IMR-90 (cell line): Measurements from ENCODE around the gene RHOH. TPM values are rescaled to one million over a fixed set of nuclear protein-coding genes. Genes with fewer than 3 reads are reported as not detected.

Experiments
- ATAC-seq: fragments of 200-7000 bp; cut with Tn5 transposase; 2 replicates; pipeline ENCODE4 v1.9.1; 2020; ENCODE audit warnings: low read depth, mild to moderate bottlenecking, moderate library complexity
- BruUV-seq: library from RNA; stranded (reverse); fragments of 400-500 nt; replicated peaks from 2 replicates; lab custom pipeline; 2021; lab: Mats Ljungman, UMichigan
- CTCF ChIA-PET: fragments of 300-600 bp; formaldehyde crosslinking; extraction: SDS; loops from one replicate; lab custom pipeline; 2021; ENCODE audit warnings: antibody characterized with exemption; lab: Yijun Ruan, JAX
- POLR2A ChIA-PET: fragments of 300-600 bp; sonication (Branson Sonifier 250); formaldehyde crosslinking; loops from one replicate; lab custom pipeline; 2022; ENCODE audit warnings: antibody characterized with exemption; ENCODE audit not compliant: unreplicated experiment; lab: Charles Lee
- DNase-seq: peaks from one replicate; pipeline ENCODE4 v3.0.0; 2013
- H2AFZ ChIP-seq: replicated peaks from 2 replicates; pipeline ENCODE3; 2013; ENCODE audit warnings: low read length, mild to moderate bottlenecking; ENCODE audit not compliant: poor library complexity
- H2AK5ac ChIP-seq: 2 replicates; pipeline ENCODE4 v1.6.1; 2013; ENCODE audit warnings: low read depth, low read length, inconsistent platforms
- H2AK9ac ChIP-seq: replicated peaks from 2 replicates; pipeline ENCODE3; 2013; ENCODE audit warnings: mild to moderate bottlenecking, low read depth, low read length, moderate library complexity; ENCODE audit not compliant: poor library complexity
- H2BK120ac ChIP-seq: 2 replicates; pipeline ENCODE4 v1.6.1; 2013; ENCODE audit warnings: low read depth, low read length, inconsistent platforms
- H2BK15ac ChIP-seq: 3 replicates; pipeline ENCODE4 v1.6.1; 2013; ENCODE audit warnings: low read depth, low read length, inconsistent platforms
- H2BK20ac ChIP-seq: 2 replicates; pipeline ENCODE4 v1.6.1; 2013; ENCODE audit warnings: low read depth, mild to moderate bottlenecking, inconsistent platforms, low read length, moderate library complexity
- H2BK5ac ChIP-seq: 2 replicates; pipeline ENCODE4 v1.6.1; 2013; ENCODE audit warnings: mild to moderate bottlenecking, low read depth, low read length, inconsistent platforms; ENCODE audit not compliant: poor library complexity, severe bottlenecking
- H3K14ac ChIP-seq: replicated peaks from 2 replicates; pipeline ENCODE4 v1.6.1; 2013; ENCODE audit warnings: low read depth, low read length, inconsistent platforms
- H3K18ac ChIP-seq: 2 replicates; pipeline ENCODE4 v1.6.1; 2013; ENCODE audit warnings: low read depth, low read length, control low read depth
- H3K23ac ChIP-seq: 2 replicates; pipeline ENCODE4 v1.6.1; 2013; ENCODE audit warnings: low read depth, low read length, inconsistent platforms
- H3K27ac ChIP-seq: 2 replicates; pipeline ENCODE4 v1.5.1; 2013; ENCODE audit warnings: mild to moderate bottlenecking, control low read depth, low read length; ENCODE audit not compliant: insufficient read depth
- H3K27me3 ChIP-seq: 2 replicates; pipeline ENCODE4 v1.6.1; 2013; ENCODE audit warnings: low read length; ENCODE audit not compliant: control insufficient read depth, insufficient read depth
- H3K36me3 ChIP-seq: 2 replicates; pipeline ENCODE4 v1.6.1; 2013; ENCODE audit warnings: low read length, mixed read lengths; ENCODE audit not compliant: control insufficient read depth, insufficient read depth
- H3K4ac ChIP-seq: 2 replicates; pipeline ENCODE4 v1.6.1; 2013; ENCODE audit warnings: low read depth, low read length, inconsistent platforms
- H3K4me1 ChIP-seq: 2 replicates; pipeline ENCODE4 v1.6.1; 2013; ENCODE audit warnings: low read length, mixed read lengths; ENCODE audit not compliant: control insufficient read depth, insufficient read depth
- H3K4me2 ChIP-seq: 2 replicates; pipeline ENCODE4 v1.6.1; 2013; ENCODE audit warnings: low read depth, mild to moderate bottlenecking, control low read depth, low read length, moderate library complexity
- H3K4me3 ChIP-seq: 2 replicates; pipeline ENCODE4 v1.5.1; 2013; ENCODE audit warnings: low read depth, mild to moderate bottlenecking, control low read depth, low read length, moderate library complexity; ENCODE audit not compliant: insufficient read depth
- H3K56ac ChIP-seq: 2 replicates; pipeline ENCODE4 v1.6.1; 2013; ENCODE audit warnings: low read length, inconsistent platforms; ENCODE audit not compliant: insufficient read depth; ENCODE audit errors: extremely low read depth
- H3K79me1 ChIP-seq, 2 experiments: 2 replicates each; pipeline ENCODE4 v1.6.1; 2013; ENCODE audit warnings: low read length in 2 of 2, inconsistent platforms in 1 of 2, low read depth in 1 of 2
- H3K9ac ChIP-seq: 2 replicates; pipeline ENCODE4 v1.6.1; 2013; ENCODE audit warnings: low read depth, low read length, control low read depth
- H3K9me1 ChIP-seq: 2 replicates; pipeline ENCODE4 v1.6.1; 2013; ENCODE audit warnings: low read length, inconsistent platforms; ENCODE audit not compliant: insufficient read depth
- H3K9me3 ChIP-seq: 2 replicates; pipeline ENCODE4 v1.6.1; 2013; ENCODE audit warnings: low read length; ENCODE audit not compliant: control insufficient read depth, insufficient read depth
- H4K20me1 ChIP-seq: 2 replicates; pipeline ENCODE4 v1.6.1; 2013; ENCODE audit warnings: low read length, inconsistent platforms; ENCODE audit not compliant: insufficient read depth
- H4K5ac ChIP-seq: 2 replicates; pipeline ENCODE4 v1.6.1; 2013; ENCODE audit warnings: mild to moderate bottlenecking, low read depth, low read length, control low read depth
- H4K8ac ChIP-seq, 2 experiments: 2 replicates each; pipeline ENCODE4 v1.6.1; 2013; ENCODE audit warnings: low read depth in 2 of 2, low read length in 2 of 2, control low read depth in 1 of 2, inconsistent platforms in 1 of 2
- H4K91ac ChIP-seq: 2 replicates; pipeline ENCODE4 v1.6.1; 2013; ENCODE audit warnings: low read depth, low read length, inconsistent platforms; ENCODE audit not compliant: insufficient read depth
- BHLHE40 ChIP-seq: fragments of 150-350 bp; IDR thresholded peaks from 2 replicates; pipeline ENCODE4 v1.6.1; 2016; ENCODE audit warnings: mild to moderate bottlenecking, low read depth, low read length
- CHD1 ChIP-seq: IDR thresholded peaks from 2 replicates; pipeline ENCODE4 v1.6.1; 2012; ENCODE audit warnings: low read depth, low read length, improper control_type of control experiment
- FOS ChIP-seq: fragments of 150-350 bp; IDR thresholded peaks from 2 replicates; pipeline ENCODE4 v1.6.1; 2016; ENCODE audit warnings: low read depth, low read length
- MAFK ChIP-seq: IDR thresholded peaks from 2 replicates; pipeline ENCODE4 v1.6.1; 2012; ENCODE audit warnings: low read depth, low read length, improper control_type of control experiment
- MAZ ChIP-seq: IDR thresholded peaks from 2 replicates; pipeline ENCODE4 v1.6.1; 2012; ENCODE audit warnings: low read depth, mild to moderate bottlenecking, low read length, improper control_type of control experiment, moderate library complexity, borderline replicate concordance
- MXI1 ChIP-seq: IDR thresholded peaks from 2 replicates; pipeline ENCODE4 v1.6.1; 2012; ENCODE audit warnings: low read depth, mild to moderate bottlenecking, low read length, moderate library complexity, borderline replicate concordance
- POLR2A ChIP-seq: IDR thresholded peaks from 2 replicates; pipeline ENCODE4 v1.6.1; 2012; ENCODE audit warnings: mild to moderate bottlenecking, low read depth, low read length
- RAD21 ChIP-seq: IDR thresholded peaks from 2 replicates; pipeline ENCODE4 v1.6.1; 2012; ENCODE audit warnings: low read length, improper control_type of control experiment
- RCOR1 ChIP-seq: IDR thresholded peaks from 2 replicates; pipeline ENCODE4 v1.6.1; 2012; ENCODE audit warnings: mild to moderate bottlenecking, low read length, improper control_type of control experiment; ENCODE audit not compliant: insufficient replicate concordance
- RFX5 ChIP-seq: IDR thresholded peaks from 2 replicates; pipeline ENCODE4 v1.8.0; 2012; ENCODE audit warnings: low read depth, mild to moderate bottlenecking, low read length, moderate library complexity
- SMC3 ChIP-seq: fragments of 150-350 bp; IDR thresholded peaks from 2 replicates; pipeline ENCODE4 v1.6.1; 2016; ENCODE audit warnings: low read depth, mild to moderate bottlenecking, antibody characterized with exemption, low read length, moderate library complexity
- WGBS, 2 experiments: methylation state at CpG; one replicate each; pipeline versions ENCODE4 v1.1.5 to v1.1.7; 2013; ENCODE audit warnings: missing lambda C conversion rate in 2 of 2; ENCODE audit not compliant: insufficient read length in 1 of 2; ENCODE audit errors: extremely low coverage in 2 of 2; 5-methylcytosine and 5-hydroxymethylcytosine counted together
- dilution Hi-C: fragments of 300-500 bp; cut with HindIII; formaldehyde crosslinking; loops from one replicate; pipeline ENCODE4 v1.14.3; 2018; ENCODE audit warnings: low sequenced_read_pairs; ENCODE audit not compliant: unreplicated experiment
- in situ Hi-C: fragments of 300-500 bp; cut with MboI; formaldehyde crosslinking; loops from 3 replicates; pipeline ENCODE4 v1.14.3; 2019; ENCODE audit warnings: low sequenced_read_pairs, inconsistent platforms, mixed read lengths
- intact Hi-C: fragments of 100-400 bp; cut with micrococcal nuclease; formaldehyde crosslinking; loops from 2 replicates; pipeline ENCODE4 v1.10.0; 2022
- polyA plus RNA-seq, 3 experiments: library from polyadenylated mRNA; depleted of rRNA; stranded (reverse); fragments of >200 nt; gene quantifications; 2 replicates each; pipeline ENCODE4 v1.2.3, GENCODE V29; 2012; ENCODE audit warnings: low replicate concordance in 1 of 3
- total RNA-seq: library from RNA; depleted of rRNA; stranded (reverse); fragments of >200 nt; gene quantifications from 2 replicates; pipeline ENCODE4 v1.2.3, GENCODE V29; 2012
- TF ChIP-seq, protein P1 (sequence below): fragments of 150-350 bp; IDR thresholded peaks from 2 replicates; pipeline ENCODE4 v1.6.1; 2017; ENCODE audit warnings: mild to moderate bottlenecking, antibody characterized with exemption, low read length, low read depth
- TF ChIP-seq, protein P2 (sequence below): fragments of 150-350 bp; IDR thresholded peaks from 2 replicates; pipeline ENCODE4 v1.6.1; 2016; ENCODE audit warnings: low read depth, mild to moderate bottlenecking, low read length, moderate library complexity, borderline replicate concordance
- TF ChIP-seq, protein P3 (sequence below): conservative IDR thresholded peaks from 2 replicates; pipeline ENCODE4 v1.5.1; 2012; ENCODE audit warnings: mild to moderate bottlenecking, low read depth, low read length, improper control_type of control experiment

The RHOH gene
- total and polyA plus RNA-seq, 2 of the 4 experiments (the other 2 are of a cell fraction), result not detected

DNA sequence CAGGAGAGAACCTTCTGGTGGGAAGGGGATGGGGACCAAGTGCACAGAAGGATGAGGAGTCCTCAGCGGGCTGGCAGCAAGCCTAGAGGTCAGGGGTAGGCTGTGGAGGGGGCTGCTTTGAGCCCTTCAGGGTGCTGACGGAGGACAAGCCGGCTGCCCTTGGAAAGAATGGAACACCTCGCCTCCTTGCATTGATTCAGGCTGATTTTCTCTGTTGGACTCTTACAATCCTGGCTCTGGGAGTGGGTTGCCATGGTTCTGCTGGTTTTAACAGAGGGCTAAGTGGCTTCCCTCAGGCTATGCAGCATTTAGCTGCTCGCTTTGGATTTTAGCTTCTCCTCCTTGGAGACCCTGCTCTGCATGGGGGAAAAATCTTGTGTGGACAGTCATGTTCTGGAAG lies 88.9 kb downstream of the RHOH start:
- ATAC-seq, result no peak
- Histone ChIP-seq H2BK20ac (no peak overlapping the region), H3K79me1 (no peaks in the 10 kb centered on the region), H3K27me3 (peaks cover 9% of the 10 kb centered on the region), H4K20me1 (no peaks in the 10 kb centered on the region), H3K4me1 (no peaks in the 10 kb centered on the region), H3K27ac (no peak overlapping the region), H3K4me3 (no peak overlapping the region), H2BK5ac (no peak overlapping the region), H3K9me3 (no peaks in the 10 kb centered on the region), H3K56ac (no peak overlapping the region), H3K9me1 (no peaks in the 10 kb centered on the region), H3K23ac (no peak overlapping the region), H3K9ac (no peak overlapping the region), H2AK9ac (no peak overlapping the region), H3K4ac (no peak overlapping the region), H4K8ac (no peak overlapping the region), H3K14ac (no peak overlapping the region), H3K4me2 (no peak overlapping the region), H4K5ac (no peak overlapping the region), H3K36me3 (no peaks in the 10 kb centered on the region), H3K18ac (no peak overlapping the region), H2BK15ac (no peak overlapping the region), H2AK5ac (no peak overlapping the region), H2BK120ac (no peak overlapping the region), H4K91ac (no peak overlapping the region), H2AFZ (no peak overlapping the region)
- no peak for DNase-seq
- no TSS peak for BruUV-seq
- TF ChIP-seq RCOR1 (no peak), MXI1 (no peak), MAFK (no peak), SMC3 (no peak), POLR2A (no peak), FOS (no peak), BHLHE40 (no peak), CHD1 (no peak), RFX5 (no peak), MAZ (no peak), RAD21 (no peak)
- TF ChIP-seq, protein P1, sequence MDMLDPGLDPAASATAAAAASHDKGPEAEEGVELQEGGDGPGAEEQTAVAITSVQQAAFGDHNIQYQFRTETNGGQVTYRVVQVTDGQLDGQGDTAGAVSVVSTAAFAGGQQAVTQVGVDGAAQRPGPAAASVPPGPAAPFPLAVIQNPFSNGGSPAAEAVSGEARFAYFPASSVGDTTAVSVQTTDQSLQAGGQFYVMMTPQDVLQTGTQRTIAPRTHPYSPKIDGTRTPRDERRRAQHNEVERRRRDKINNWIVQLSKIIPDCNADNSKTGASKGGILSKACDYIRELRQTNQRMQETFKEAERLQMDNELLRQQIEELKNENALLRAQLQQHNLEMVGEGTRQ, result no peak
- TF ChIP-seq, protein P2, sequence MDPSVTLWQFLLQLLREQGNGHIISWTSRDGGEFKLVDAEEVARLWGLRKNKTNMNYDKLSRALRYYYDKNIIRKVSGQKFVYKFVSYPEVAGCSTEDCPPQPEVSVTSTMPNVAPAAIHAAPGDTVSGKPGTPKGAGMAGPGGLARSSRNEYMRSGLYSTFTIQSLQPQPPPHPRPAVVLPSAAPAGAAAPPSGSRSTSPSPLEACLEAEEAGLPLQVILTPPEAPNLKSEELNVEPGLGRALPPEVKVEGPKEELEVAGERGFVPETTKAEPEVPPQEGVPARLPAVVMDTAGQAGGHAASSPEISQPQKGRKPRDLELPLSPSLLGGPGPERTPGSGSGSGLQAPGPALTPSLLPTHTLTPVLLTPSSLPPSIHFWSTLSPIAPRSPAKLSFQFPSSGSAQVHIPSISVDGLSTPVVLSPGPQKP, result no peak
- TF ChIP-seq, protein P3, sequence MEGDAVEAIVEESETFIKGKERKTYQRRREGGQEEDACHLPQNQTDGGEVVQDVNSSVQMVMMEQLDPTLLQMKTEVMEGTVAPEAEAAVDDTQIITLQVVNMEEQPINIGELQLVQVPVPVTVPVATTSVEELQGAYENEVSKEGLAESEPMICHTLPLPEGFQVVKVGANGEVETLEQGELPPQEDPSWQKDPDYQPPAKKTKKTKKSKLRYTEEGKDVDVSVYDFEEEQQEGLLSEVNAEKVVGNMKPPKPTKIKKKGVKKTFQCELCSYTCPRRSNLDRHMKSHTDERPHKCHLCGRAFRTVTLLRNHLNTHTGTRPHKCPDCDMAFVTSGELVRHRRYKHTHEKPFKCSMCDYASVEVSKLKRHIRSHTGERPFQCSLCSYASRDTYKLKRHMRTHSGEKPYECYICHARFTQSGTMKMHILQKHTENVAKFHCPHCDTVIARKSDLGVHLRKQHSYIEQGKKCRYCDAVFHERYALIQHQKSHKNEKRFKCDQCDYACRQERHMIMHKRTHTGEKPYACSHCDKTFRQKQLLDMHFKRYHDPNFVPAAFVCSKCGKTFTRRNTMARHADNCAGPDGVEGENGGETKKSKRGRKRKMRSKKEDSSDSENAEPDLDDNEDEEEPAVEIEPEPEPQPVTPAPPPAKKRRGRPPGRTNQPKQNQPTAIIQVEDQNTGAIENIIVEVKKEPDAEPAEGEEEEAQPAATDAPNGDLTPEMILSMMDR, result no peak
- ChIA-PET POLR2A (no interaction called here), CTCF (no interaction called here)
- in situ Hi-C loops (no loop called here), dilution Hi-C loops (no loop called here), intact Hi-C loops (no loop called here)
- WGBS, 2 experiments, result 72% methylated on average over 4 of the region's 5 CpGs; no CpG with 5 or more reads in 1 of the 2 experiments
